Measurements from ENCODE around the gene TPGS1.

- TF ChIP-seq EP300 (IDR thresholded peaks at IDR 0.05) (no peak), POLR2A (IDR thresholded peaks at IDR 0.05) (no peak), POLR2AphosphoS5 (IDR thresholded peaks at IDR 0.05) (no peak), CTCF (IDR thresholded peaks at IDR 0.05) (peak in 5 of 7 experiments; percentile 91 to 97 (median 94))
Observed at GRCh38 chr19:506404-507285, 652 bp upstream of the TPGS1 start.
